ENCODE measurements around the gene C16orf46.

C16orf46 gene

GRCh38 chr16:81035975-81036750 lies 40.9 kb downstream of the C16orf46 start:
- Histone ChIP-seq H3K27ac (ENCODE audit: low read depth, low read length) (no peak overlapping the region; the same call in 1 of the 2 replicates), H4K20me1 (ENCODE audit: control insufficient read depth, insufficient read depth, low read depth, low read length) (0 out of 2 replicates have a peak, but pooled peaks cover 3% of the 10 kb centered on the region), H3K36me3 (ENCODE audit: control insufficient read depth, low read length) (peaks cover 9% of the 10 kb centered on the region), H3K9me2 (replicated peaks; ENCODE audit: control insufficient read depth, low read length) (no peaks in the 10 kb centered on the region), H3K9me3 (ENCODE audit: control insufficient read depth, insufficient read depth, low read length) (no peaks in the 10 kb centered on the region), H3K4me2 (ENCODE audit: low read length) (peak overlapping the region; percentile 90), H3K27me3 (ENCODE audit: control insufficient read depth, low read length) (no peaks in the 10 kb centered on the region), H3K4me3 (ENCODE audit: low read length) (peak overlapping the region; percentile 84), H3K79me2 (ENCODE audit: control insufficient read depth, low read length) (peaks cover 38% of the 10 kb centered on the region), H3K4me1 (ENCODE audit: control insufficient read depth, low read length) (peaks cover 13% of the 10 kb centered on the region), H3F3A (ENCODE audit: control insufficient read depth, insufficient read depth) (peaks cover 11% of the 10 kb centered on the region; the same call in 1 of the 2 replicates)
- TF ChIP-seq CTCF (IDR thresholded peaks at IDR 0.05; ENCODE audit: low read depth, low read length, poor library complexity, severe bottlenecking), result no peak
- TF ChIP-seq EZH2phosphoT487 (IDR thresholded peaks at IDR 0.05; ENCODE audit: borderline replicate concordance, low read length), result no peak

- peak within 1 kb of the TSS; percentile 84 for H3K4me3 ChIP-seq (ENCODE audit: low read length)
- peak; percentile 98 for TF ChIP-seq CTCF (IDR thresholded peaks at IDR 0.05; ENCODE audit: low read depth, low read length, poor library complexity, severe bottlenecking)
- TF ChIP-seq EZH2phosphoT487 (IDR thresholded peaks at IDR 0.05; ENCODE audit: borderline replicate concordance, low read length), result no peak
- no peaks in the 10 kb centered on the region for H3K9me3 ChIP-seq (ENCODE audit: control insufficient read depth, insufficient read depth, low read length)
- no peaks in the 10 kb centered on the region for H3K9me2 ChIP-seq (replicated peaks; ENCODE audit: control insufficient read depth, low read length)
- peaks cover 13% of the 10 kb centered on the region for H3K4me1 ChIP-seq (ENCODE audit: control insufficient read depth, low read length)
- peaks cover 11% of the 10 kb centered on the region for H3K36me3 ChIP-seq (ENCODE audit: control insufficient read depth, low read length)
- no peaks in the 10 kb centered on the region for H3K27me3 ChIP-seq (ENCODE audit: control insufficient read depth, low read length)
- peaks cover 12% of the 10 kb centered on the region; the same call in 1 of the 2 replicates for H3F3A ChIP-seq (ENCODE audit: control insufficient read depth, insufficient read depth)
- H3K79me2 ChIP-seq (ENCODE audit: control insufficient read depth, low read length), result peaks cover 38% of the 10 kb centered on the region
- H3K27ac ChIP-seq (ENCODE audit: low read depth, low read length), result no peak within 1 kb of the TSS; the same call in 1 of the 2 replicates
- 0 out of 2 replicates have a peak, but pooled peaks cover 3% of the 10 kb centered on the region for H4K20me1 ChIP-seq (ENCODE audit: control insufficient read depth, insufficient read depth, low read depth, low read length)
- H3K4me2 ChIP-seq (ENCODE audit: low read length), result peak within 1 kb of the TSS; percentile 90
Observed at GRCh38 chr16:81035398-81035974, 41.6 kb downstream of the C16orf46 start, which contains the start of gene ATMIN. Gene ATMIN (plus strand): TSS chr16:81035842. CDS start chr16:81035871, 29 bp downstream.

- Histone ChIP-seq H3K4me3 (ENCODE audit: low read length) (no peak overlapping the region), H3F3A (ENCODE audit: control insufficient read depth, insufficient read depth) (peaks cover 12% of the 10 kb centered on the region; the same call in 1 of the 2 replicates), H3K9me2 (replicated peaks; ENCODE audit: control insufficient read depth, low read length) (no peaks in the 10 kb centered on the region), H3K79me2 (ENCODE audit: control insufficient read depth, low read length) (no peaks in the 10 kb centered on the region), H3K4me1 (ENCODE audit: control insufficient read depth, low read length) (no peaks in the 10 kb centered on the region), H4K20me1 (ENCODE audit: control insufficient read depth, insufficient read depth, low read depth, low read length) (no peaks in the 10 kb centered on the region), H3K9me3 (ENCODE audit: control insufficient read depth, insufficient read depth, low read length) (no peaks in the 10 kb centered on the region), H3K27me3 (ENCODE audit: control insufficient read depth, low read length) (no peaks in the 10 kb centered on the region), H3K27ac (ENCODE audit: low read depth, low read length) (no peak overlapping the region), H3K4me2 (ENCODE audit: low read length) (no peak overlapping the region), H3K36me3 (ENCODE audit: control insufficient read depth, low read length) (peaks cover 47% of the 10 kb centered on the region)
- TF ChIP-seq CTCF (IDR thresholded peaks at IDR 0.05; ENCODE audit: low read depth, low read length, poor library complexity, severe bottlenecking) (no peak), EZH2phosphoT487 (IDR thresholded peaks at IDR 0.05; ENCODE audit: borderline replicate concordance, low read length) (no peak)
Observed at GRCh38 chr16:81029930-81030604, 47.0 kb downstream of the C16orf46 start.

Measured in DOHH2 (cell line).